Jurkat, Clone E6-1 (cell line): Measurements from ENCODE around the gene PPP1R14C. TPM values are rescaled to one million over a fixed set of nuclear protein-coding genes. Genes with fewer than 3 reads are reported as not detected.

Experiments used
- DNase-seq: peaks from one replicate; pipeline ENCODE4 v3.0.0-alpha.2; 2011; ENCODE audit warnings: low read depth, low spot score
- H3K4me3 ChIP-seq: 2 replicates; pipeline ENCODE4 v1.5.1; 2011; ENCODE audit warnings: mild to moderate bottlenecking, low read length, control low read depth, moderate library complexity
- polyA plus RNA-seq: library from polyadenylated mRNA; unstranded; fragments of >200 nt; gene quantifications from one replicate; pipeline ENCODE4 v1.2.1, GENCODE V29; 2012; ENCODE audit warnings: missing spikeins; ENCODE audit not compliant: insufficient read length, insufficient read depth

PPP1R14C gene, protein sequence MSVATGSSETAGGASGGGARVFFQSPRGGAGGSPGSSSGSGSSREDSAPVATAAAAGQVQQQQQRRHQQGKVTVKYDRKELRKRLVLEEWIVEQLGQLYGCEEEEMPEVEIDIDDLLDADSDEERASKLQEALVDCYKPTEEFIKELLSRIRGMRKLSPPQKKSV
- polyA plus RNA-seq, result 1.9 TPM

GRCh38 chr6:150142670-150143515 is at the start of gene PPP1R14C:
PPP1R14C (plus strand) TSS chr6:150143044; CDS start chr6:150143193, 149 bp downstream.
- peak within 1 kb of the TSS; percentile 13; the same call in 1 of the 2 replicates for H3K4me3 ChIP-seq
- peak; percentile 10 for DNase-seq

DNA sequence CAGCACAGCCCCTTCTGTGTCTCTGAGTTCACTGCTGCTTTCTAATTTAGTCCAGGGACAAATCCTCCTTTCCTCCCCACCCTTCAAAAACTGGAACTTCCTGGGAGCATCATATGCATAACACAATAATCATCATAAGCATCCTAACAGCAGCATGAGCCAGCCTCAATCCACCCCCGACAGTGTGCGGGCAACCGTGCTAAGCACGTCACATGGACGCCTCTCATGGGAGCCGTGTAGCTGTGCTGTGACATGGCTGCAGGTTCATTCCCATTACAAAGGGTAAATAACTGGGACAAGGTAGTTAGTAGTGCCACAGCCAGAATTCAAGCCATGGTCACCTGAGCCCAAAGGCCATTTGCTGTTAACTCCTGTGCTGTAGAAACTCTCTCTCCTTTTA is 49.4 kb upstream of the PPP1R14C start:
- DNase-seq, result no peak
- no peak overlapping the region for H3K4me3 ChIP-seq

- no peak for DNase-seq
- H3K4me3 ChIP-seq, result no peak overlapping the region
These were observed 44.7 kb upstream of the PPP1R14C start for GRCh38 chr6:150098155-150098554.

DNA sequence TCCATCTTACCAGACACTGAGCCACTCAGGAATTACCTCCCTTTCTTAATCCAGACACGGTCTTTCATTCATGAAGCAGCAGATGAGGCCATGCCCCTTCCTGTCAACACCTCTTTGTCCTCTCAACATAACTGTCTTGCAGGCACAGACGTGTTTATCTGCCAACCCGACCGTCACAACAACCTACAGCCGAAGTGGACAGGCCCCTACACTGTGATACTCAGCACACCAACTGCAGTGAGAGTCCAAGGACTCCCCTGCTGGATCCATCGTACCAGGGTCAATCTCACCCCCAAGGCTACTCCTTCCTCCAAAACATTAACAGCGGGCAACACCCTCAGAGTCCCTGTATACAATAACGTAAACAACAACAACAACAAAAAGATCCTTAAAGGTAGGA is 43.3 kb upstream of the PPP1R14C start:
- no peak overlapping the region for H3K4me3 ChIP-seq
- DNase-seq, result no peak

GRCh38 chr6:150099953-150100352 is 42.9 kb upstream of the PPP1R14C start:
- no peak for DNase-seq
- no peak overlapping the region for H3K4me3 ChIP-seq

DNA sequence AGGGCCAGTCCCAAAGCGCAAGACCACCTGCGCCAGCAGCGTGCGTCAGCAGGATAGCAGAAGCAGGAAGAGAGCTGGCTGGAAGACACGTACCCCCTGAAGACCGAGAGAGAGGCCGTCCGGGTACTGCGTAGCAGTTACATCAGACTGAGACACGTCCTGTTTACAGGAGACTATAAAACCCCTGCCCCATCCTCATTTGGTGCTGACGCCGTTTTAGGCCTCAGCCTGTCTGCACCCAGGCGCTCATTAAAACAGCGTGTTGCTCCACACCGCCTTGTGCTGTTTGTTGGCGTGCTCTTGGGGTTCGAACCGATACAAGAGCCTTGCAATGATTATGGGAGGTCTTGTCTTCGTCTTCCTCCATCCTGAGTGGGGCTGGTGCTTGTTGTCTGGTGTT is 42.1 kb upstream of the PPP1R14C start:
- no peak for DNase-seq
- H3K4me3 ChIP-seq, result no peak overlapping the region

- DNase-seq, result no peak
- H3K4me3 ChIP-seq, result no peak overlapping the region
These were observed 40.0 kb upstream of the PPP1R14C start for GRCh38 chr6:150102750-150103270.

DNA sequence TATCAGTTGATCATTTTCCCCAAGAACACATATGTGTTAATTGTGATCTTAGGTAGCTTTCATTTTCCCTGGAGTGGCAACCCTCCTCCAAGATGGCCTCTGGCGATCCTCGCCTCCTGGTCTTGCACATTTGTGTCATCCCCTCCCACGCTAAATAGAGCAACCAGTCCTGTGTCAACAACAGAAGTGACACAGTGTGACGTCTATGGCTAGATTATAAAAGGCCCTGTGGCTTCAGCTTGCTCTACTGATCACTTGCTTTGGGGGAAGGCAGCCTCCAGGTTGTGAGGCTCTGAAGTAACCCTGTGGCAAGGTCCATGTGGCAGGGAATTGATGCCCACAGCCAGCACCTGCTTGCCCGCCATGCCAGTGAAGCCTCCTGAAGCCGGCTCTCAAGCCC is 30.6 kb upstream of the PPP1R14C start:
- DNase-seq, result no peak
- H3K4me3 ChIP-seq, result no peak overlapping the region

- DNase-seq, result no peak
- no peak overlapping the region for H3K4me3 ChIP-seq
These were observed 27.1 kb upstream of the PPP1R14C start for GRCh38 chr6:150115769-150116168.

DNA sequence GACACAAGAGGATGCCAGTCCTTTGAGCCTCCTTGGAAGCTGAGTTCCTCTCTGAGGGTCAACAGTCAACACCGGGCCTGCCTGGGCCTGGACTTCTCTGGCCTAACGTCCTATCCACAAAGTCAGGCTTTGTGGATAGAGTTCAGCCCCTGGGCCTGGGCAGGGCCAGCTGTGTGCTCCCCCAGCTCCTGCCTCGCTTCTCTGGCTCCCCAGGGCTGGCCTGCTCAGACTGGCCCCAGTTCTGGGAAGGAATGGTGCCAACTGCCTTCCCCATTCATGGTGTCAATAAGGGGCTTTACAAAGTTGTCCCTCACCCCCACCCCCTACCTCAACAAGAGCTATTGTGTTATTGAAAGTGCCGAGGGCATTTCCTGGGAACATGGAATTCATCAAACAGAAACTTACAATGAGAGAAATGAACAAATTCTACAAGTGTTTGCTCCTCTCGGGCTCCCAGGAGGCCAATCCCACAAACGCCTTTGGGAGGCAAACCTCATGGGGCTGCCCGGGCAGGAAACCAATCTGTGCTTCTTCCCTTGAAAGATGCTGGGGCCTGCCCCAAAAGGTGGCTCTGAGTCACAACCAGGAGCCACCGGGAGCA is 26.5 kb upstream of the PPP1R14C start:
- no peak overlapping the region for H3K4me3 ChIP-seq

DNA sequence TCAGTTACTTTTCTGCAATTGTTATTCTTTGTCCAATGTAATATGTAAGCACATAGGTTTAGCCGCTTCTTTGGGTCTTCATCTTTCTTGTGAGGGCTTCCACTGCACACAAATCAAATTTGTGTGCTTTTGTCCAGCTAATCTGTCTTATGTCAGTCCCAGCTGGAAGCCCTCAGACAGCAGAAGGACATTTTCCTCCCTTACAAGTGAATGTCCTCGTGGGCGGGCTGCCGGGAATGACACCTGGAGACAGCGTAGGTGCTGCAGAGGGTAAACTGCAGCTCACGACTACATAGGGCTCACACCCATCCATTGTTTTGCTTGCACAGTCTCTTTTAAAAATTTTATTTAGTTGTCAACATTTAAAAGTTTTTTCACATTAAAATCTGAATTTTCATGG is 24.6 kb upstream of the PPP1R14C start:
- no peak for DNase-seq
- H3K4me3 ChIP-seq, result no peak overlapping the region

More for the DNA sequence above, 26.5 kb upstream of the PPP1R14C start:
- DNase-seq, result no peak

DNA sequence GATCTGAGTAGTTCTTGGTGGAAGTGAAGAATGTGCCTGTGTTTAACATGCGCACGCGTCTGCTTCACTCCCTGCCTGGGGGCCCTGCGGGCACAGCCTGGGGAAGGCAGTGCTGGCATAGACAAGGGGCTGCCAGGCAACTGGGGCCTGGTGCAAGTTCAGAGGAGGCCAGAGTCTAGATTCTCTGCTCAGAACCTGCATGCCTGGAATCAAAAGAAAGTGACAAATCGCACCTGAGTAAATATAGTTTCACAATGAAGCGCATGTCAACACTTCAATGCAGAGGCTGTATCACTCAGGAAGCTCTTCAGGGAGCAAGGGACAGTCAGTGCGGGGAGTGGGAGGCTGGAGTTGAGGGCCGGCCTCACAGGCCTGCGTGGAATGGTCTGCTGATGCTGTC is 24.2 kb upstream of the PPP1R14C start:
- DNase-seq, result no peak
- no peak overlapping the region for H3K4me3 ChIP-seq

- H3K4me3 ChIP-seq, result no peak overlapping the region
- no peak for DNase-seq
These were observed 23.7 kb upstream of the PPP1R14C start for GRCh38 chr6:150119173-150119572.

DNA sequence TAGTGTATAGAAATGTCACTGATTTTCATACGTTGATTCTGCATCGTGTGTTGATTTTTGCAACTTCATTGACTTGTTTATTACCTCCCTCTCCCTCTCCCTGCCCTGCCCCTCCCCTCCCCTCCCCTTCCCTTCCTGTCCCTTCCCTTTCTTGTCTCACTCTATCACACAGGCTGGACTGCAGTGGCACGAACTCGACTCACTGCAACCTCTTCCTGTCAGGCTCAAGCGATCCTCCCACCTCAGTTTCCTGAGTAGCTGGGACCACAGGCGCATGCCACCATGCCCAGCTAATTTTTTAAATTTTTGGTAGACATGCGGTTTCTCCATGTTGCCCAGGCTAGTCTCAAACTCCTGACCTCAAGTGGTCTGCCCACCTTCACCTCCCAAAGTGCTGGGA is 19.2 kb upstream of the PPP1R14C start:
- no peak overlapping the region for H3K4me3 ChIP-seq
- no peak for DNase-seq

DNA sequence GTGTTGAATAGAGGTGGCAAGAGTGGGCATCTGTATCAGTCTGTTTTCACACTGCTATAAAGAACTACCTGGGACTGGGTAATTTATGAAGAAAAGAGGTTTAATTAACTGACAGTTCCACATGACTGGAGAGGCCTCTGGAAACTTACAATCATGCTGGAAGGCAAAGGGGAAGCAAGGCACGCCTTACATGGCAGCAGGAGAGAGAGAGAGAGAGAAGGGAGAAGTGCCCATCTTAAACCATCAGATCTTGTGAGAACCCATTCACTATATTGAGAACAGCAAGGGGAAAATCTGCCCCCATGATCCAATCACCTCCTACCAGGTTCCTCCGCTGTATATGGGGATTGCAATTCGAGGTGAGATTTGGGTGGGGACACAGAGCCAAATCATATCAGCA is 18.6 kb upstream of the PPP1R14C start:
- H3K4me3 ChIP-seq, result no peak overlapping the region
- DNase-seq, result no peak

GRCh38 chr6:150126641-150127291 is 16.1 kb upstream of the PPP1R14C start:
- no peak for DNase-seq
- H3K4me3 ChIP-seq, result no peak overlapping the region

- no peak overlapping the region for H3K4me3 ChIP-seq
- no peak for DNase-seq
These were observed 14.4 kb upstream of the PPP1R14C start for GRCh38 chr6:150128425-150128824.

DNA sequence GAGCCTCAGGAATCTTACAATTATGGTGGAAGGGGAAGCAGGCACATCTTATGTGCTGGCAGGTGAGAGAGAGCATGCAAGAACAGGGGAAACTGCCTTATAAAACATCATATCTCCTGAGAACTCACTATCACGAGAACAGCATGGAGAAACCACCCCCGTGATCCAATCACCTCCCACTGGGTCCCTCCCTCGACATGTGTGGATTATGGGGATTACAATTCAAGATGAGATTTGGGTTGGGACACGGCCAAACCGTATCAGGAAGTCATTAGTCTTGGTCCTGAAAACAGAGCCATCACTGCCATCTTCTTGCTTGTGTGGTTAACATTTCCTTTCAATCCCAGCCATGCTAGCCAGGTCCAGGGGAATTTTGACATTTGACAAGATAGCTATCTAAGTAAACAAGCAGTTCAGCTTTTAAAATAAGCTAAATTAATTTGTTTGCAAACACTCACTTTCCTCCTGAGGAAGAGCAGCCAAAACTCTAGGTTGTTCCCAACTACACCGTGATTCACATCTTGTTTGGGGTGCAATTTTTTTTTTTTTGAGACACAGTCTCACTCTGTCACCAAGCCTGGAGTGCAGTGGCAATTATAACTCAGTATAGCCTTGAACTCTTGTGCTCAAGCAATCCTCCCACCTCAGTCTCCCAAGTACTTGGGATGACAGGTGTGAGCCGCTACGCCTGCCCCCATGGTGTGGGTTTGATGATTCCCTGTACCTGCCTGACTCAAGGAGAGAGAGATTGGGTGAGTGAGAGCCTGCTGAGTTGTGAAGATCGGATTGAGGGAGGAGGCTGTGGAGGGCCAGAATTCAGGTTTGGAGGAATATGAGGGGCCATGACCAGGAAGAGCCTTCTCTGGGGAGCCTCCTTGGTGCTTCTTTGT is 13.0 kb upstream of the PPP1R14C start:
- H3K4me3 ChIP-seq, result no peak overlapping the region
- DNase-seq, result no peak

GRCh38 chr6:150133686-150134085 is 9.2 kb upstream of the PPP1R14C start:
- H3K4me3 ChIP-seq, result no peak overlapping the region
- no peak for DNase-seq
